ENCODE measurements around the gene TBC1D9B.

The TBC1D9B gene

GRCh38 chr5:179815491-179816249, 92.0 kb downstream of the TBC1D9B start:
- no peak for DNase-seq (ENCODE audit: low read depth)
- Histone ChIP-seq H3K4me1 (ENCODE audit: control insufficient read depth, insufficient read depth, low read length) (peaks cover 26% of the 10 kb centered on the region), H3K27me3 (replicated peaks; ENCODE audit: control insufficient read depth, insufficient read depth, low read length) (no peaks in the 10 kb centered on the region), H3K9me3 (ENCODE audit: control insufficient read depth, low read length) (no peaks in the 10 kb centered on the region), H3K4me3 (ENCODE audit: low read length) (no peak overlapping the region), H3K36me3 (ENCODE audit: control insufficient read depth, insufficient read depth, low read length, severe bottlenecking) (no peaks in the 10 kb centered on the region), H3K9ac (ENCODE audit: low read length) (no peak overlapping the region)

- DNase-seq (ENCODE audit: low read depth): no peak
- Histone ChIP-seq H3K9ac (ENCODE audit: low read length) (no peak overlapping the region), H3K9me3 (ENCODE audit: control insufficient read depth, low read length) (no peaks in the 10 kb centered on the region), H3K27me3 (replicated peaks; ENCODE audit: control insufficient read depth, insufficient read depth, low read length) (no peaks in the 10 kb centered on the region), H3K36me3 (ENCODE audit: control insufficient read depth, insufficient read depth, low read length, severe bottlenecking) (no peaks in the 10 kb centered on the region), H3K4me1 (ENCODE audit: control insufficient read depth, insufficient read depth, low read length) (peaks cover 13% of the 10 kb centered on the region), H3K4me3 (ENCODE audit: low read length) (no peak overlapping the region)
These were observed 93.6 kb downstream of the TBC1D9B start for GRCh38 chr5:179814090-179814489.

GRCh38 chr5:179812997-179813607, 94.6 kb downstream of the TBC1D9B start:
- Histone ChIP-seq H3K9me3 (ENCODE audit: control insufficient read depth, low read length) (no peaks in the 10 kb centered on the region), H3K9ac (ENCODE audit: low read length) (no peak overlapping the region), H3K4me3 (ENCODE audit: low read length) (no peak overlapping the region), H3K4me1 (ENCODE audit: control insufficient read depth, insufficient read depth, low read length) (peaks cover 6% of the 10 kb centered on the region), H3K27me3 (replicated peaks; ENCODE audit: control insufficient read depth, insufficient read depth, low read length) (no peaks in the 10 kb centered on the region), H3K36me3 (ENCODE audit: control insufficient read depth, insufficient read depth, low read length, severe bottlenecking) (no peaks in the 10 kb centered on the region)
- no peak for DNase-seq (ENCODE audit: low read depth)

DNA sequence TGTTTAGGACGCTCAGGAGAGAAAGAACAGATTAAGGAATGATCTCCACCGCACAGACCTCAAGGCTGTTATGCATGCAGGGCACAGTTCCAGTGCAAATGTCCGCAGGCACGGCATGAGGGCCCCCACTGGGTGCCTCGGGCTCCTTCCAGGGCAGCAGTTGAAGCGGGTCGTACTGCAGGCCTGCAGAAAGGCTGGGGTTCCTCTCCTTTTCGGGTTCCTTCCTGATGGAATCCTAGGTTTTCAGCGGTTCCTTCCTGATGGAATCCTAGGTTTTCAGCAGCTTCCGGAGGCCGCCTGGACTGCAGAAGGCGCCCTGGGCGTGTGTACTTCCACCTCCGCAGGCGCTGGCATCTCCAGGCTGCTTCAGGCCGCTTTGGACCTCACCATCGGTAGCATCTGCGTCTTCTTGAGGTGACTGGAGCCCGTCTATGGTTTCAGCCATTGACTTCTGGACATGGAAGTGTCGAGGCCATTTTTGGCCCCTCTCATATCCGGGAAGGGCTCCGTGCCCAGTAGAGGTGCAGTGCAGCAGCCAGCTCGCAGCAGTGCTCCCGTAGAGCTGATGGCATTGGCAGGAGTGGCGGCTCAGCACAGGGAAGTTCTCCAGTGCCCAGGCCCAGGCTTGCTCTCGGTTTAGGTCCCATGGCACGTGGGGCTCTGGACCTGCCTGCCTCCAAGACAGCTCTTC, 95.4 kb downstream of the TBC1D9B start:
- no peaks in the 10 kb centered on the region for H3K36me3 ChIP-seq (ENCODE audit: control insufficient read depth, insufficient read depth, low read length, severe bottlenecking)
- no peak overlapping the region for H3K4me3 ChIP-seq (ENCODE audit: low read length)
- DNase-seq (ENCODE audit: low read depth): no peak
- H3K27me3 ChIP-seq (replicated peaks; ENCODE audit: control insufficient read depth, insufficient read depth, low read length): no peaks in the 10 kb centered on the region
- peaks cover 2% of the 10 kb centered on the region for H3K4me1 ChIP-seq (ENCODE audit: control insufficient read depth, insufficient read depth, low read length)
- H3K9ac ChIP-seq (ENCODE audit: low read length): no peak overlapping the region
- H3K9me3 ChIP-seq (ENCODE audit: control insufficient read depth, low read length): no peaks in the 10 kb centered on the region
